ENCODE results near the gene RHBDD3. TPM values are rescaled to one million over a fixed set of nuclear protein-coding genes. Genes with fewer than 3 reads are reported as not detected.

RHBDD3 gene
- total RNA-seq (2014; rRNA removed; shearing (Covaris generic)) (37.3 and 43.5 TPM in 2 replicates), polyA plus RNA-seq (2016; fragmentation: Nextera tagmentation; extraction: Ambion mirVana) (28.8 and 31.4 TPM in 2 replicates)

DNA sequence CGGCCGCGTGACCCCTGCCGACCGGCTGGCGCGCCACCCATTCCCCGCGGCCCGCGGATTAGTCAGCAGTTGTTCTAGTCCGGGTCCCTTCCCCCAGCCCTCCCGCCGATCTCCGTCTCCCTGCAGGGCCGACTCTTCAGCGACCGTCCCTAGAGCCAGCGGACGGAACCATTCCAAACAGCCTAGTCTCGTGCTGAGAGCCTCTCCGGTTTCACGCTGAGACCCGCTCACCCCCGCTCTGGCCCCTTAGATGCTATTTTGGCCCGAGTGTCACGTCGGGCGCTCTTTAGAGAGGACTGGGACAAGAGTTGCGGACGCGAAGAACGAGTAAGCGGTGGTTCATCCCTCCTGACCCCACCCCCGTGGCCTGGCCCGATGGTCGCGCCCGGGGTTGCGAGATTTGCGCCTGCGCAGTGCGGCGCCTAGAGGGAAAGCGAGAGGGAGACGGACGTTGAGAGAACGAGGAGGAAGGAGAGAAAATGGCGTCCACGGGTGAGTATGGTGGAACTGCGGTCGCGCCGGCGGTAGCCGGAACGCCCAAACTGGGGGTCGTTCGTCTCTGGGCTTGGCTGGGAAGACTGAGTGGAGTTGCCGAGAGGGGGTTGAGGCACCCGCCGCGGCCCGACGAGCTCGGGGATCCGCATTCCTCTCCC, at the start of gene RHBDD3, which contains the start of gene EWSR1:
Gene RHBDD3 (minus strand): TSS at position 124 of the 653 bp plus-strand sequence. CDS start 2,355 bp downstream, outside the sequence.
Gene EWSR1 (plus strand): TSS at position 411 of the 653 bp plus-strand sequence. CDS start 69 bp downstream, at position 480.
- peak within 1 kb of the TSS; percentile 95 for H2AFZ ChIP-seq
- H3K9me2 ChIP-seq (ENCODE audit: insufficient read depth), result no peaks in the 10 kb centered on the region
- WGBS, 2 experiments (ENCODE audit: low coverage in 1 of 2, low lambda C conversion rate in 2 of 2, missing lambda C conversion rate in 2 of 2), result 1% methylated on average over 38 to 67 of the region's 67 CpGs
- peak; percentile 99 for DNase-seq
- peak within 1 kb of the TSS; percentile 100 for H3K9ac ChIP-seq
- peak within 1 kb of the TSS; percentile 98 for H3K27ac ChIP-seq
- H4K20me1 ChIP-seq (ENCODE audit: insufficient read depth), result peaks cover 38% of the 10 kb centered on the region; the same call in 1 of the 2 replicates
- H3K36me3 ChIP-seq (ENCODE audit: low read depth), result peaks cover 11% of the 10 kb centered on the region
- H3K79me2 ChIP-seq (ENCODE audit: insufficient read depth), result peaks cover 66% of the 10 kb centered on the region
- peak within 1 kb of the TSS; percentile 95 for H3K4me2 ChIP-seq (ENCODE audit: unreplicated experiment)
- TF ChIP-seq EZH2phosphoT487 (IDR thresholded peaks at IDR 0.05; ENCODE audit: insufficient read depth, low read depth) (no peak), EZH2 (IDR thresholded peaks at IDR 0.05; ENCODE audit: insufficient read depth, poor library complexity, severe bottlenecking) (no peak)
- no peaks in the 10 kb centered on the region for H3K27me3 ChIP-seq (replicated peaks; ENCODE audit: insufficient read depth)
- H3K4me1 ChIP-seq (ENCODE audit: insufficient read depth), result peaks cover 35% of the 10 kb centered on the region
- peak within 1 kb of the TSS; percentile 99 for H3K4me3 ChIP-seq
- H3F3A ChIP-seq (ENCODE audit: insufficient read depth), result peaks cover 13% of the 10 kb centered on the region
- in situ Hi-C loops (cut with MboI), result no loop called here
- no peaks in the 10 kb centered on the region for H3K9me3 ChIP-seq (ENCODE audit: low read depth)

DNA sequence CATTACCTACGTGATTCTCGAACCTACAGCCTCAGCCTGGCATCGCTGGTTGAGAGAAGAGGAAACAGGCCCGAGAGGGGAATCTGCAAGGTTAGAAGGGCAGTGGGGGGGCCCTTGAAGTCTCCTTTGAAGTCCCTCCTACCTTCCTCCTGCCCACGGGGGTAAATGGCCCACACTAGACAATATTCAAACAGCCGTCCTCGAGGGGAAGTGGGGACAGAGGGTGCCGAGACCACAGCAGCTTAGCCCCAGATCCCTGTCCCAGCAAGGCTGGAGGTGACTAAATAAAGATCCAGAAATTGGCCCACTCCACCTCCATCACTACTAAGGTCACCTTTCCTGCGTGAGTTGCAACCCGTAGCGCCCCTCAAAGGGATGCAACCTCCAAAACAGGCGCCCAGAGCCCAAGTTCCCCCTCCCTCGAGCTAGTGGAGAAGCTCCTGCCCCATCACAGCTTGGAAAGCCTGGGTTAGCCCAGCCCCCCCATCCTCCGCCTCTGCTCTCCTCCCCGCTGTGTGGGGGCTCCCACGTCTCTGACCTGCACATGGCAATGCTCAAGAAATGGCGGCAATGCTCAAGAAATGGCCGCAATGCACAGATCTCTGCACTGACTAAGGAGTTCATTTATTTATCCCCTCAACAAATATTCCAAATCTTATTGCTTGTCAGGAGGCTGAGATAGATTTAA, 48.5 kb upstream of the RHBDD3 start:
- no peaks in the 10 kb centered on the region for H3K36me3 ChIP-seq (ENCODE audit: low read depth)
- in situ Hi-C loops (cut with MboI), result no loop called here
- no peak overlapping the region for H3K4me3 ChIP-seq
- no peaks in the 10 kb centered on the region for H3K9me3 ChIP-seq (ENCODE audit: low read depth)
- TF ChIP-seq EZH2 (IDR thresholded peaks at IDR 0.05; ENCODE audit: insufficient read depth, poor library complexity, severe bottlenecking), result no peak
- TF ChIP-seq EZH2phosphoT487 (IDR thresholded peaks at IDR 0.05; ENCODE audit: insufficient read depth, low read depth), result no peak
- H3K79me2 ChIP-seq (ENCODE audit: insufficient read depth), result no peaks in the 10 kb centered on the region
- no peak overlapping the region for H2AFZ ChIP-seq
- 62 to 66% methylated on average over 16 to 18 of the region's 18 CpGs for WGBS, 2 experiments (ENCODE audit: low coverage in 1 of 2, low lambda C conversion rate in 2 of 2, missing lambda C conversion rate in 2 of 2)
- H3K9me2 ChIP-seq (ENCODE audit: insufficient read depth), result no peaks in the 10 kb centered on the region
- H3K4me2 ChIP-seq (ENCODE audit: unreplicated experiment), result no peak overlapping the region
- no peak overlapping the region for H3K9ac ChIP-seq
- peaks cover 5% of the 10 kb centered on the region; the same call in 1 of the 2 replicates for H3K4me1 ChIP-seq (ENCODE audit: insufficient read depth)
- peaks cover 26% of the 10 kb centered on the region for H3K27me3 ChIP-seq (replicated peaks; ENCODE audit: insufficient read depth)
- DNase-seq, result no peak
- H4K20me1 ChIP-seq (ENCODE audit: insufficient read depth), result no peaks in the 10 kb centered on the region
- H3F3A ChIP-seq (ENCODE audit: insufficient read depth), result no peaks in the 10 kb centered on the region; the same call in 1 of the 2 replicates
- H3K27ac ChIP-seq, result no peak overlapping the region

DNA sequence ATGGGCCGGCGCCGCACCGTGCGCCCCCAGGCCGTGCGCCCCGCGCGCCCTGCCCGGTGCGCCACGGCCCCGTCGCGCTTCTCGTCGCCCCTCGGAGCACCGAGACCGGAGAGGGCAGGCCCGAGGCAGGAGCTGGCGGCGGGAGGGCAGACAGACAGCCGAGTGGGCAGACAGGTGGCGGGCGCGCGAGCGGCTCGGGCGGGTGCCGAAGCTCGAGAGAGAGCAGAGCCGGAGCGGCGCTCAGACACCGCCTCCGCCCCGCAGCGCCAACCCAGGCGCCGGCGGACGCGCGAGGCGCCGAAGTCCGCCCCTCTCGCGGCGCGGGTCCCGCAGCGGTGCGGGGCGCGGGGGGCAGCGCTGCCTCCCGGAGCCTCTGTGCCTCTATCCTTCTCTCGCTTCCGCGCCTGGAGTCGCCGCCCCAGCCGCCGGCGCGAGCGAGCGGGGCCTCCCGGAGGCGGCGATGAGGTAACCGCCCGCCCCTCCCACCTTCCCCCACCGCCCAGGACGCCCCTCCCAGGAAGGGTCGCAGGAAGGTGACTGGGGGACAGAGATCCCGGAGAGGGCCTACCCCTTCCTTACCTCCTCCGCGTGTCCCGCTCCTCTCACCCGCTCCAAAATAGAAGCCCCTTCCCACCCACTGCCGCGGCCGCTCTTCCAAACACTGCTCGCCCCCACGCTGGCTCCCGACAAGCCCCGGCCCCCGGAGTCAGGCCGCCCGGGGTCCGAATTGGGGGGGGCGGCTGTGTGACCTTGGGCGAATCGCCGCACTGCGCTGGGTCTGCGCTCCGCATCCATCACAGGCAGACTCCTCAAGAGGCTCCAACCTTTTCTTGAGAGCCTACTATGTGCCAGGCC, 47.7 kb upstream of the RHBDD3 start, which contains the start of gene RASL10A:
Gene RASL10A (minus strand): TSS at position 412 of the 855 bp plus-strand sequence. CDS start 451 bp downstream, outside the sequence.
- no peak for TF ChIP-seq EZH2phosphoT487 (IDR thresholded peaks at IDR 0.05; ENCODE audit: insufficient read depth, low read depth)
- TF ChIP-seq EZH2 (IDR thresholded peaks at IDR 0.05; ENCODE audit: insufficient read depth, poor library complexity, severe bottlenecking), result peak; percentile 66
- Histone ChIP-seq H3K4me3 (peak within 1 kb of the TSS; percentile 38), H3K9me3 (ENCODE audit: low read depth) (no peaks in the 10 kb centered on the region), H3K36me3 (ENCODE audit: low read depth) (no peaks in the 10 kb centered on the region), H3K4me1 (ENCODE audit: insufficient read depth) (peaks cover 10% of the 10 kb centered on the region), H3K4me2 (ENCODE audit: unreplicated experiment) (peak within 1 kb of the TSS; percentile 43), H2AFZ (no peak within 1 kb of the TSS; the same call in 1 of the 2 replicates), H3K79me2 (ENCODE audit: insufficient read depth) (no peaks in the 10 kb centered on the region), H4K20me1 (ENCODE audit: insufficient read depth) (no peaks in the 10 kb centered on the region), H3F3A (ENCODE audit: insufficient read depth) (no peaks in the 10 kb centered on the region; the same call in 1 of the 2 replicates), H3K27me3 (replicated peaks; ENCODE audit: insufficient read depth) (peaks cover 26% of the 10 kb centered on the region), H3K9ac (no peak within 1 kb of the TSS), H3K9me2 (ENCODE audit: insufficient read depth) (no peaks in the 10 kb centered on the region), H3K27ac (no peak within 1 kb of the TSS)
- peak; percentile 43 for DNase-seq
- 8 to 34% methylated on average over 21 to 102 of the region's 103 CpGs for WGBS, 2 experiments (ENCODE audit: low coverage in 1 of 2, low lambda C conversion rate in 2 of 2, missing lambda C conversion rate in 2 of 2)
- in situ Hi-C loops (cut with MboI), result no loop called here

Measured in GM23248 (cell line).